ENCODE measurements around the gene CMKLR1.

DNA sequence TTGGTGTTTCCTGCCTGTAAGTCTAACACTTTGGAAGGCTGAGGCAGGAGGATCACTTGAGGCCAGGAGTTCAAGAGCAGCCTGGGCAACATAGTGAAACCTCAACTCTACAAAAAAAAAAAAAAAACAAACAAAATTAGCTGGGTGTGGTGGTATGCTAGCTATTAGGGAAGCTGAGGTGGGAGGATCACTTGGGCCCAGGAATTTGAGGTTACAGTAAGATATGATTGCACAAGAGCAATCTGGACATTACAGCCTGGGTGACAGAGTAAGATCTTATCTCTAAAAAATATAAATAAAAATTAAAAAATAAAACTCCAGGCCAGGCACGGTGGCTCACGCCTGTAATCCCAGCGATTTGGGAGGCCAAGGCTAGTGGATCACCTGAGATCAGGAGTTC, 39.8 kb upstream of the CMKLR1 start:
- TF ChIP-seq, protein P1, sequence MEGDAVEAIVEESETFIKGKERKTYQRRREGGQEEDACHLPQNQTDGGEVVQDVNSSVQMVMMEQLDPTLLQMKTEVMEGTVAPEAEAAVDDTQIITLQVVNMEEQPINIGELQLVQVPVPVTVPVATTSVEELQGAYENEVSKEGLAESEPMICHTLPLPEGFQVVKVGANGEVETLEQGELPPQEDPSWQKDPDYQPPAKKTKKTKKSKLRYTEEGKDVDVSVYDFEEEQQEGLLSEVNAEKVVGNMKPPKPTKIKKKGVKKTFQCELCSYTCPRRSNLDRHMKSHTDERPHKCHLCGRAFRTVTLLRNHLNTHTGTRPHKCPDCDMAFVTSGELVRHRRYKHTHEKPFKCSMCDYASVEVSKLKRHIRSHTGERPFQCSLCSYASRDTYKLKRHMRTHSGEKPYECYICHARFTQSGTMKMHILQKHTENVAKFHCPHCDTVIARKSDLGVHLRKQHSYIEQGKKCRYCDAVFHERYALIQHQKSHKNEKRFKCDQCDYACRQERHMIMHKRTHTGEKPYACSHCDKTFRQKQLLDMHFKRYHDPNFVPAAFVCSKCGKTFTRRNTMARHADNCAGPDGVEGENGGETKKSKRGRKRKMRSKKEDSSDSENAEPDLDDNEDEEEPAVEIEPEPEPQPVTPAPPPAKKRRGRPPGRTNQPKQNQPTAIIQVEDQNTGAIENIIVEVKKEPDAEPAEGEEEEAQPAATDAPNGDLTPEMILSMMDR (IDR thresholded peaks at IDR 0.05), result no peak
- TF ChIP-seq POLR2A (IDR thresholded peaks at IDR 0.05), result no peak

Data from esophagus squamous epithelium (tissue), 4 donors.